ENCODE data around the gene ACOX1. TPM values are rescaled to one million over a fixed set of nuclear protein-coding genes. Genes with fewer than 3 reads are reported as not detected.

ACOX1 gene
- total and polyA plus RNA-seq, 2 of the 13 experiments (the other 11 are each of a cell fraction or from before 2014, with no cell fraction given) = 86.4 to 120 TPM

GRCh38 chr17:75894049-75894733 is 84.8 kb downstream of the ACOX1 start (continued):
- no peak for TF ChIP-seq STAT5B (CRISPR knock-in tag; IDR thresholded peaks at IDR 0.05)
- no peak for TF ChIP-seq SETDB1 (CRISPR knock-in tag; IDR thresholded peaks at IDR 0.05; ENCODE audit: borderline replicate concordance)
- TF ChIP-seq ZNF333 (CRISPR knock-in tag; IDR thresholded peaks at IDR 0.05; ENCODE audit: borderline replicate concordance) = peak; percentile 84
- peak; percentile 42; the same call in 1 of the 2 replicates for TF ChIP-seq ZNF576 (CRISPR knock-in tag; IDR thresholded peaks at IDR 0.05)
- TF ChIP-seq, protein P1, sequence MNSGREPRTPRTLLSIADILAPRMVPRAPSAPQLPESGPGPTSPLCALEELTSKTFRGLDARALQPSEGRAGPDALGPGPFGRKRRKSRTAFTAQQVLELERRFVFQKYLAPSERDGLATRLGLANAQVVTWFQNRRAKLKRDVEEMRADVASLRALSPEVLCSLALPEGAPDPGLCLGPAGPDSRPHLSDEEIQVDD (CRISPR knock-in tag; IDR thresholded peaks at IDR 0.05; ENCODE audit: borderline replicate concordance) = no peak
- peak; percentile 48; the same call in 1 of the 2 replicates for TF ChIP-seq ARNT2 (CRISPR knock-in tag; IDR thresholded peaks at IDR 0.05; ENCODE audit: low read depth)
- TF ChIP-seq ZNF510 (CRISPR knock-in tag; IDR thresholded peaks at IDR 0.05; ENCODE audit: low read depth) = no peak
- TF ChIP-seq ZNF883 (CRISPR knock-in tag; IDR thresholded peaks at IDR 0.05; ENCODE audit: not compliant biosample characterization) = peak; percentile 9
- TF ChIP-seq, protein P2, sequence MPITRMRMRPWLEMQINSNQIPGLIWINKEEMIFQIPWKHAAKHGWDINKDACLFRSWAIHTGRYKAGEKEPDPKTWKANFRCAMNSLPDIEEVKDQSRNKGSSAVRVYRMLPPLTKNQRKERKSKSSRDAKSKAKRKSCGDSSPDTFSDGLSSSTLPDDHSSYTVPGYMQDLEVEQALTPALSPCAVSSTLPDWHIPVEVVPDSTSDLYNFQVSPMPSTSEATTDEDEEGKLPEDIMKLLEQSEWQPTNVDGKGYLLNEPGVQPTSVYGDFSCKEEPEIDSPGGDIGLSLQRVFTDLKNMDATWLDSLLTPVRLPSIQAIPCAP (CRISPR knock-in tag; IDR thresholded peaks at IDR 0.05; ENCODE audit: low read depth) = no peak
- TF ChIP-seq KDM2A (CRISPR knock-in tag; IDR thresholded peaks at IDR 0.05; ENCODE audit: borderline replicate concordance, low read depth) = no peak
- no peak for TF ChIP-seq MED13 (CRISPR knock-in tag; IDR thresholded peaks at IDR 0.05)
- no peak for TF ChIP-seq ZBTB8A (CRISPR knock-in tag; IDR thresholded peaks at IDR 0.05; ENCODE audit: borderline replicate concordance, low read depth)
- TF ChIP-seq ZMYM3 (CRISPR knock-in tag; IDR thresholded peaks at IDR 0.05) = no peak
- no peak for TF ChIP-seq RFXANK (CRISPR knock-in tag; IDR thresholded peaks at IDR 0.05)
- no peak for TF ChIP-seq NFYC (CRISPR knock-in tag; IDR thresholded peaks at IDR 0.05)
- no peak for TF ChIP-seq ZNF563 (CRISPR knock-in tag; IDR thresholded peaks at IDR 0.05)
- no peak for TF ChIP-seq ATF7 (IDR thresholded peaks at IDR 0.05)
- TF ChIP-seq ATF7 (CRISPR knock-in tag; IDR thresholded peaks at IDR 0.05) = no peak
- TF ChIP-seq, protein P3, sequence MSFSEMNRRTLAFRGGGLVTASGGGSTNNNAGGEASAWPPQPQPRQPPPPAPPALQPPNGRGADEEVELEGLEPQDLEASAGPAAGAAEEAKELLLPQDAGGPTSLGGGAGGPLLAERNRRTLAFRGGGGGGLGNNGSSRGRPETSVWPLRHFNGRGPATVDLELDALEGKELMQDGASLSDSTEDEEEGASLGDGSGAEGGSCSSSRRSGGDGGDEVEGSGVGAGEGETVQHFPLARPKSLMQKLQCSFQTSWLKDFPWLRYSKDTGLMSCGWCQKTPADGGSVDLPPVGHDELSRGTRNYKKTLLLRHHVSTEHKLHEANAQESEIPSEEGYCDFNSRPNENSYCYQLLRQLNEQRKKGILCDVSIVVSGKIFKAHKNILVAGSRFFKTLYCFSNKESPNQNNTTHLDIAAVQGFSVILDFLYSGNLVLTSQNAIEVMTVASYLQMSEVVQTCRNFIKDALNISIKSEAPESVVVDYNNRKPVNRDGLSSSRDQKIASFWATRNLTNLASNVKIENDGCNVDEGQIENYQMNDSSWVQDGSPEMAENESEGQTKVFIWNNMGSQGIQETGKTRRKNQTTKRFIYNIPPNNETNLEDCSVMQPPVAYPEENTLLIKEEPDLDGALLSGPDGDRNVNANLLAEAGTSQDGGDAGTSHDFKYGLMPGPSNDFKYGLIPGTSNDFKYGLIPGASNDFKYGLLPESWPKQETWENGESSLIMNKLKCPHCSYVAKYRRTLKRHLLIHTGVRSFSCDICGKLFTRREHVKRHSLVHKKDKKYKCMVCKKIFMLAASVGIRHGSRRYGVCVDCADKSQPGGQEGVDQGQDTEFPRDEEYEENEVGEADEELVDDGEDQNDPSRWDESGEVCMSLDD (CRISPR knock-in tag; IDR thresholded peaks at IDR 0.05; ENCODE audit: borderline replicate concordance) = no peak
- TF ChIP-seq, protein P4, sequence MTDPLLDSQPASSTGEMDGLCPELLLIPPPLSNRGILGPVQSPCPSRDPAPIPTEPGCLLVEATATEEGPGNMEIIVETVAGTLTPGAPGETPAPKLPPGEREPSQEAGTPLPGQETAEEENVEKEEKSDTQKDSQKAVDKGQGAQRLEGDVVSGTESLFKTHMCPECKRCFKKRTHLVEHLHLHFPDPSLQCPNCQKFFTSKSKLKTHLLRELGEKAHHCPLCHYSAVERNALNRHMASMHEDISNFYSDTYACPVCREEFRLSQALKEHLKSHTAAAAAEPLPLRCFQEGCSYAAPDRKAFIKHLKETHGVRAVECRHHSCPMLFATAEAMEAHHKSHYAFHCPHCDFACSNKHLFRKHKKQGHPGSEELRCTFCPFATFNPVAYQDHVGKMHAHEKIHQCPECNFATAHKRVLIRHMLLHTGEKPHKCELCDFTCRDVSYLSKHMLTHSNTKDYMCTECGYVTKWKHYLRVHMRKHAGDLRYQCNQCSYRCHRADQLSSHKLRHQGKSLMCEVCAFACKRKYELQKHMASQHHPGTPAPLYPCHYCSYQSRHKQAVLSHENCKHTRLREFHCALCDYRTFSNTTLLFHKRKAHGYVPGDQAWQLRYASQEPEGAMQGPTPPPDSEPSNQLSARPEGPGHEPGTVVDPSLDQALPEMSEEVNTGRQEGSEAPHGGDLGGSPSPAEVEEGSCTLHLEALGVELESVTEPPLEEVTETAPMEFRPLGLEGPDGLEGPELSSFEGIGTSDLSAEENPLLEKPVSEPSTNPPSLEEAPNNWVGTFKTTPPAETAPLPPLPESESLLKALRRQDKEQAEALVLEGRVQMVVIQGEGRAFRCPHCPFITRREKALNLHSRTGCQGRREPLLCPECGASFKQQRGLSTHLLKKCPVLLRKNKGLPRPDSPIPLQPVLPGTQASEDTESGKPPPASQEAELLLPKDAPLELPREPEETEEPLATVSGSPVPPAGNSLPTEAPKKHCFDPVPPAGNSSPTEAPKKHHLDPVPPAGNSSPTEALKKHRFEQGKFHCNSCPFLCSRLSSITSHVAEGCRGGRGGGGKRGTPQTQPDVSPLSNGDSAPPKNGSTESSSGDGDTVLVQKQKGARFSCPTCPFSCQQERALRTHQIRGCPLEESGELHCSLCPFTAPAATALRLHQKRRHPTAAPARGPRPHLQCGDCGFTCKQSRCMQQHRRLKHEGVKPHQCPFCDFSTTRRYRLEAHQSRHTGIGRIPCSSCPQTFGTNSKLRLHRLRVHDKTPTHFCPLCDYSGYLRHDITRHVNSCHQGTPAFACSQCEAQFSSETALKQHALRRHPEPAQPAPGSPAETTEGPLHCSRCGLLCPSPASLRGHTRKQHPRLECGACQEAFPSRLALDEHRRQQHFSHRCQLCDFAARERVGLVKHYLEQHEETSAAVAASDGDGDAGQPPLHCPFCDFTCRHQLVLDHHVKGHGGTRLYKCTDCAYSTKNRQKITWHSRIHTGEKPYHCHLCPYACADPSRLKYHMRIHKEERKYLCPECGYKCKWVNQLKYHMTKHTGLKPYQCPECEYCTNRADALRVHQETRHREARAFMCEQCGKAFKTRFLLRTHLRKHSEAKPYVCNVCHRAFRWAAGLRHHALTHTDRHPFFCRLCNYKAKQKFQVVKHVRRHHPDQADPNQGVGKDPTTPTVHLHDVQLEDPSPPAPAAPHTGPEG (CRISPR knock-in tag; IDR thresholded peaks at IDR 0.05) = no peak
